ENCODE data around the gene KLKB1. TPM values are rescaled to one million over a fixed set of nuclear protein-coding genes. Genes with fewer than 3 reads are reported as not detected.
"Not testable (repeated sequence)": the region's sequence is repeated elsewhere in the genome, so short reads cannot be mapped to it uniquely, and the experiment has no call there.

KLKB1 gene
- total RNA-seq, 1 experiment from 2014 or later = 10.1 TPM

GRCh38 chr4:186240848-186241491 lies 13.7 kb downstream of the KLKB1 start (continued):
- peak; percentile 84; the same call in 1 of the 2 replicates for TF ChIP-seq ZNF532 (CRISPR knock-in tag; IDR thresholded peaks at IDR 0.05; ENCODE audit: borderline replicate concordance)

- peaks cover 2% of the 10 kb centered on the region; the same call in 1 of the 2 replicates for H3K27me3 Mint-ChIP-seq (ENCODE audit: low read depth)
- peaks cover 16% of the 10 kb centered on the region for H3K36me3 Mint-ChIP-seq
- peaks cover 11% of the 10 kb centered on the region for H3K9me3 Mint-ChIP-seq
- CTCF ChIA-PET = no interaction called here
- no peak overlapping the region for H3K4me3 Mint-ChIP-seq
- POLR2A ChIA-PET = no interaction called here
- H3K4me1 Mint-ChIP-seq = peaks cover 7% of the 10 kb centered on the region; the same call in 1 of the 2 replicates
- no peak overlapping the region for H3K27ac Mint-ChIP-seq
- TF ChIP-seq ZNF219 (CRISPR knock-in tag; IDR thresholded peaks at IDR 0.05; ENCODE audit: borderline replicate concordance) = no peak
- TF ChIP-seq CDX4 (CRISPR knock-in tag; IDR thresholded peaks at IDR 0.05; ENCODE audit: borderline replicate concordance) = no peak
- TF ChIP-seq ZNF121 (CRISPR knock-in tag; IDR thresholded peaks at IDR 0.05) = no peak
- TF ChIP-seq SP1 (CRISPR knock-in tag; conservative IDR thresholded peaks at IDR 0.05) = 0 out of 2 replicates have a peak, but pooled peaks have one; percentile 5
- no peak for DNase-seq (ENCODE audit: low spot score)
- no peak; the same call in 1 of the 2 replicates for ATAC-seq
Observed at GRCh38 chr4:186241616-186242015, 14.3 kb downstream of the KLKB1 start.

- POLR2A ChIA-PET; H3K27ac Mint-ChIP-seq; ATAC-seq; CTCF ChIA-PET; H3K4me3 Mint-ChIP-seq; H3K27me3 Mint-ChIP-seq (ENCODE audit: low read depth); H3K4me1 Mint-ChIP-seq: not testable (repeated sequence)
- Mint-ChIP-seq H3K9me3 (peaks cover 11% of the 10 kb centered on the region), H3K36me3 (peaks cover 16% of the 10 kb centered on the region)
- DNase-seq (ENCODE audit: low spot score) = peak; percentile 68
Observed at GRCh38 chr4:186242031-186242430, 14.7 kb downstream of the KLKB1 start.

- POLR2A ChIA-PET = interaction anchor here (0.7 to 1.6 kb wide), 2 partner anchors 22 to 24 kb away, joined by 3 to 15 read pairs; partner anchors contain the start of gene F11
- Mint-ChIP-seq H3K36me3 (peaks cover 11% of the 10 kb centered on the region), H3K27me3 (ENCODE audit: low read depth) (peaks cover 3% of the 10 kb centered on the region; the same call in 1 of the 2 replicates), H3K4me3 (no peak overlapping the region), H3K27ac (no peak overlapping the region), H3K4me1 (peaks cover 5% of the 10 kb centered on the region), H3K9me3 (peaks cover 9% of the 10 kb centered on the region)
- no peak for ATAC-seq
- TF ChIP-seq AR (CRISPR knock-in tag; IDR thresholded peaks at IDR 0.05) (0 out of 2 replicates have a peak, but pooled peaks have one; percentile 8), ZNF425 (CRISPR knock-in tag; conservative IDR thresholded peaks at IDR 0.05) (peak; percentile 57; the same call in 1 of the 2 replicates), ZNF138 (CRISPR knock-in tag; conservative IDR thresholded peaks at IDR 0.05) (no peak)
- DNase-seq (ENCODE audit: low spot score) = no peak
- CTCF ChIA-PET = no interaction called here
Observed at GRCh38 chr4:186243331-186243730, 16.0 kb downstream of the KLKB1 start.
